NOMO-1 treated with DMSO at 0.1 percent for 48 hours (cell line): ENCODE data around the gene KMT2C.
"Not testable (repeated sequence)": the region's sequence is repeated elsewhere in the genome, so short reads cannot be mapped to it uniquely, and the experiment has no call there.

Experiments used
- DNase-seq: peaks from one replicate; lab custom pipeline; 2025; ENCODE audit not compliant: unreplicated experiment; lab: John Stamatoyannopoulos, UW

Gene KMT2C

DNA sequence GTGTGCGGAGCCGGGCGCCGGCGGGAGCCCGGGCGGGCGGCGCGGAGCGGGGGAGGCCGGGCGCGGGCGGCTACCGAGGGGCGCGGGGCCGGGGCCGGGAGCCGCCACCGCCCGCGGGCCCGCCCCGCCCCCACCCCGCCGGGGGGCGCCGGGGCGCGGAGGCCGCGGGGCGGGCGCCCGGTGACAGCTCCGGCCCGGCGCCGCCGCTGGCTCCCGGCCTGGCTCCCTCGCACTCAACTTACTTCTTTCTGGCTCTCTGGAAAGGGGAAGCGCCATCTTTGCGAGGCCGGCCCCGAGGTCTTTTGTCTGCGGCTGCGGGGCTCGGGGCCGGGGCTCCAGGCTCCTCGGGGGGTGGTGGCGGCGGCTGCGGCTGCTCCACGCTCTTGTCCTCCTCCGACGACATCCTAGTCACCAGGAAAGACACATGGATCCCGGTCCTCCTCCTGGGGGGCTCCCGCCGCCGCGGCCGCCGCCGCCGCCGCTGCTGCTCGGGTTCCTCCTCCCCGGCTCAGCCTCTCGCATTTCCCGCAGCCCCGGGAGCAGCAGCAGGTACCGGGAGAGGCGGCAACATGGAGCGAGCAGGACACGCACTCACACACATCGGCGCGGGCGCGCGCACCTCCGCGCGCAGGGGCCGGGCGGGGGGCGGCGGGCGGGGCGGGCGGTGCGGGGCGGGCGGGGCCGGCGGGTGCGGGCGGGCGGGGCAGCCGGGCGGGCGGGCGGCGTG, at the start of gene KMT2C:
Gene KMT2C (minus strand): TSS at position 620 of the 727 bp plus-strand sequence. CDS start 217 bp downstream, at position 403.
- no peak for DNase-seq

DNA sequence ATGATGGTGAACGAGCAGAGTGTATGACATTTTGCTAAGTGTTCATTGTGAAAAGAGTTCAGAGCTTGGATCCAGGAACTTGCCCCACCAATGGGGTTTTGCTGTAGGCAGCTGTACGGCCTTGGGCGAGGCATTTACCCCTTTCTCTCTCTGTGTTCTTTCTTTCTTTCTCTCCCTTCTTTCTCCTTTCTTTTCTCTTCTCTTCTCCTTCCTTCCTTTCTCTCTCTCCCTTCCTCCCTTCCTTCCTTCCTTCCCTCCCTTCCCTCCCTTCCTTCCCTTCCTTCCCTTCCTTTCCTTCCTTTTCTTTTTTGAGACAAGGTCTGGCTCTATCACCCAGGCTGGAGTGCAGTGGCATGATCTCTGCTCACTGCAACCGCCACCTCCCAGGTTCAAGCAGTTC, 45.3 kb upstream of the KMT2C start:
- no peak for DNase-seq

DNA sequence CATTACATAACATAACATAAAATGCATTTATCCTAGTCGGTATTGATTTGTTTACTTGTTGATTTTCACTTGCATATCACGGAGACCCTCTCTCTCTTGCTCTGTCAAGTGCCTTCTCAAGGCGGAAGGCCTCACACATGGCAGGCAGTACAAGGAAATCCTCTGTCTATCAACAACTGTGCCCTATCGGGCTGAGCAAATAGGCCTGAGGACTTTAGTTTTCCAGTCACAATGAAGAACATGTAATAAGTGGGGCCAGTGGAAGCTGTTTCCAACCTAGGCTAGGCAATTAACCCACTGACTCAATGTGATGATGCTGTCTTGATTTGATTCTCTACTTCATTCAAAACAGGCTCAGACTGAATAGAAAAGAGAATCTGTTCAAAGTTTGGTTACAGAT, 44.9 kb upstream of the KMT2C start:
- no peak for DNase-seq

DNA sequence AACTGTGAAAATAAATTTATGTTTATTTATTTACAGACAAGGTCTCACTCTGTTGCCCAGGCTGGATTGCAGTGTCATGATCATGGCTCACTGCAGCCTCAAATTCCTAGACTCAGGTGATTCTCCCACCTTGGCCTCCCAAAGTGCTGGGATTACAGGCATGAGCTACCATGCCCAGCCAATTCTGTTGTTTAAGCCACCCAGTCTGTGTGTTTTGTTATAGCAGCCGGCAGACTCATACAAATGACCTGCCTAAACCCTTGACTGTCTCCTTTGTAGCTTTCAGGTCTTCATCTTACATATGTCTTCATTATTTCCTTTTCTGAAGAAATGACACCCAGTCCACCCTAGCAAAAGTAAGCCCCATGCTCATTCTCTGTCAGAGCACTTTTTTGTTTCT, 43.8 kb upstream of the KMT2C start:
- DNase-seq: no peak

DNA sequence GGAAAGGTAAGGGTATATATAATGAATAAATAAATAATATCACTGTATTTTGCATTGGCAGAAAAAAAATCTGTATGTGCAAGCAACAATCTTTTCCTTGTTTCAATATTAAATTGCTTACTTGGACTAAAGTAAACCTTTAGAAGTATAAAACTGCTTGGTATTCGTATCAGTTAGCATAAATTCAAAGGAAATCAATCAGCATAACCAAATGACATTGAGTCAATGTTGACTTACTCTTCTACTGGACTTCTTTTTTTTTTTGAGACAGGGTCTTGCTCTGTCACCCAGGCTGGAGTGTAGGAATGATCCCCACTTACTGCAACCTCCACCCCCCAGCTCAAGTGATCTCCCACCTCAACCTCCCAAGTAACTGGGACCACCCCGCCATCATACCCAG, 42.3 kb upstream of the KMT2C start:
- no peak for DNase-seq

DNA sequence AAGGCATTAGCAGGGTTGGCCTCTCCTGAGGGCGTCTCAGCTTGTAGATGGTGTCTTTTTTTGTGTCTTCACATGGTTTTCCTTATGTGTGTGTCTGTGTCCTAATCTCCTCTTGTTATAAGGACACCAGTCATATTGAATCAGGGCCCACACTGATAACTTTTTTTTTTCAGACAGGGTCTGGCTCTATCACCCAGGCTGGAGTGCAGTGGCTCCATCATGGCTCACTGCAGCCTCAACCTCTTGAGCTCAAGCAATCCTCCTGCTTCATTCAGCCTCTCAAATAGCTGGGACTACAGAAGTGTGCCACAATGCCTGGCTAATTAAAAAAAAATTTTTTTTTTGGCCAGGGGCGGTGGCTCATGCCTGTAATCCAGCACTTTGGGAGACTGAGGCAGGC, 41.3 kb upstream of the KMT2C start:
- DNase-seq: no peak

DNA sequence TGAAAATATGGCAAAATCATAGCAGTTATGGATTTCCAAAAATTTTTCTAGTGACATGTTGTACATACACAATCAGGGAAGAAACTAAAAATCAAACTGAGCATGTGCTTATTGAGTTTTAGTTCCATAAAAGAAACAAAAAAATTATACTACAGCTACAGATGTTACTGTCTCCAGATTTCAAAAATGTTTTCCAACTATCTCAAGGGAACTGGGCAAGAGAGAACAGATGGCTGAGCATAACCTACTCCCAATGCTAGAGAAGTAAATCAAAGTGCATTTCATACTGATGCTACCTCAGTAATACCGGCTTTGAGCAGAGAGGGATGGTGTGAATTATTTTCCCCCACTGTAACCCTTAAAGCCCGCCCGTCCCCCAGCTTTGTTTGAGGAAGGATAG, 40.7 kb upstream of the KMT2C start:
- no peak for DNase-seq

DNA sequence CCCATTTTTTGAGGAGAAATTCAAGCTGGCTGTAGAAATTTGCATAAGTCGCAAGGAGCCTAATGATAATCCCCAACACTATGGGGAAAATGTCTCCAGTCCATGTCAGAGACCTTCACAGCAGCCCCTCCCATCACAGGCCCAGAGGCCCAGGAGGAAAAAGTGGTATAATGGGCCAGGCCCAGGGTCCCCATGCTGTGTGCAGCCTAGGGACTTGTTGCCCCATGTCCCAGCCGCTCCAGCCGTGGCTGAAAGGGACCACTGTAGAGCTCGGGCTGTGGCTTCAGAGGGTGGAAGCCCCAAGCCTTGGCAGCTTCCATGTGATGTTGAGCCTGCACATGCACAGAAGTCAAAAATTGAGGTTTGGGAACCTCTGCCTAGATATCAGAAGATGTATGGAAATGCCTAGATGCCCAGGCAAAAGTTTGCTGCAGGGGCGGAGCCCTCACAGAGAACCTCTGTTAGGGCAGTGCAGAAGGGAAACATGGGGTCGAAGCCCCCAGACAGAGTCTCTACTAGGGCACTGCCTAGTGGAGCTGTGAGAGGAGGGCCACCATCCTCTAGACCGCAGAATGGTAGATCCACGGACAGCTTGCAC, 35.3 kb upstream of the KMT2C start:
- not testable (repeated sequence) for DNase-seq

DNA sequence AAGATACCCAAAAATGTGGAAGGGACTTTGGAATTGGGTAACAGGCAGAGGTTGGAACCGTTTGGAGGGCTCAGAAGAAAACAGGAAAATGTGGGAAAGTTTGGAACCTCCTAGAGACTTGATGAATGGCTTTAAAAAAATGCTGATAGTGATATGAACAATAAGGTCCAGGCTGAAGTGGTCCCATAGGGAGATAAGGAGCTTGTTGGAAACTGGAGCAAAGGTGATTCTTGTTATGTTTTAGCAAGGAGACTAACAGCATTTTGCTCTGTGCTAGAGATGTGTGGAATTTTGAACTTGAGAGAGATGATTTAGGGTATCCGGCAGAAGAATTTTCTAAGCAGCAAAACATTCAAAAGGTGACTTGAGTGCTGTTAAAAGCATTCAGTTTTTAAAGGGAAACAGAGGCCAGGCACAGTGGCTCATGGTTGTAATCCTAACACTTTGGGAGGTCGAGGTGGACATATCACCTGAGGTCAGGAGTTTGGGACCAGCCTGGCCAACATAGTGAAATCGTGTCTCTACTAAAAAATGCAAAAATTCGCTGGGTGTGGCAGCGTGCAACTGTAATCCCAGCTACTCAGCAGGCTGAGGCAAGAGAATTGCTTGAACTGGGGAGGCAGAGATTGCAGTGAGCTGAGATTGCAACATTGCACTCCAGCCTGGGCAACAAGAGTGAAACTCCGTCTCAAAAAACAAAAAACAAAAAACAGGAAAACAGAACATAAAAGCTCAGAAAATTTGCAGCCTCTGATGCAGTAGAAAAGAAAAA, 34.6 kb upstream of the KMT2C start:
- DNase-seq: not testable (repeated sequence)

DNA sequence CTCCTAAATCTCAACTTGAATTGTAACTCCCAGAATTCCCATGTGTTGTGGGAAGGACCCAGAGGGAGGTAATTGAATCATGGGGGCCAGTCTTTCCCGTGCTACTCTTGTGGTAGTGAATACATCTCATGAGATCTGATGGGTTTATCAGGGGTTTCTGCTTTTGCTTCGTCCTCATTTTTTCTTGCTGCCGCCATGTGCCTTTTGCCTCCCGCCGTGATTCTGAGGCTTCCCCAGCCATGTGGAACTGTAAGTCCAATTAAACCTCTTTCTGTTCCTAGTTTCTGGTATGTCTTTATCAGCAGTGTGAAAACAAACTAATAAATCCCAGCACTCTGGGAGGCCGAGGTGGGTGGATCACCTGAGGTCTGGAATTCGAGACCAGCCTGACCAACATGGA, 33.8 kb upstream of the KMT2C start:
- DNase-seq: not testable (repeated sequence)

DNA sequence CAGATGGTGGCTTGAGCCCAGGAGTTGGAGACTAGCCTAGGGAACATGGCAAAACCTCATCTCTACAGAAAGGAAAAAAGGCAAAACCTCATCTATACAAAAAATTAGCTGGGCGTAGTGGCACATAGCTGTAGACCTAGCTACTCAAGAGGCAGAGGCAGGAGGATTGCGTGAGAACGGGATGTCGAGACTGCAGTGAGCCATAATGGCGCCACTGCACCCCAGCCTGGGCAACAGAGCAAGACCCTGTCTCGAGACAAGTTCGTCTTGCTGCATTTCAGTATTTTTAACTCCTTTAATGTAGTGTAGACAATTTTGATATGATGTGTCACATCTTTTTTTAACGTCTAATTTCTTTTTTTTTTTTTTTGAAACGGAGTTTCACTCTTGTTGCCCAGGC, 31.4 kb upstream of the KMT2C start:
- no peak for DNase-seq

DNA sequence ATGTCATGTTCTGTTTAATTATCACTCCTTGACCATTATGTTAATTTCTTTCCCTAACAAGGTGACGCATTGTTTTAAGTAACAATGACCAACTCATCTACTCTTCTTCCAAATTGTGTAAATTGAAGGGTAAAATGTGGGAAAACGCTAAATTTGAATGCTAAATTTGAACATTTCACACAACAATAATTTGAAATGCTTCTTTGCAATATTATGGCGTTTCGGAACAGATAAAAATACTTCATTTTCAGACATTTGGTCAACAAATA, 29.2 kb upstream of the KMT2C start:
- no peak for DNase-seq

DNA sequence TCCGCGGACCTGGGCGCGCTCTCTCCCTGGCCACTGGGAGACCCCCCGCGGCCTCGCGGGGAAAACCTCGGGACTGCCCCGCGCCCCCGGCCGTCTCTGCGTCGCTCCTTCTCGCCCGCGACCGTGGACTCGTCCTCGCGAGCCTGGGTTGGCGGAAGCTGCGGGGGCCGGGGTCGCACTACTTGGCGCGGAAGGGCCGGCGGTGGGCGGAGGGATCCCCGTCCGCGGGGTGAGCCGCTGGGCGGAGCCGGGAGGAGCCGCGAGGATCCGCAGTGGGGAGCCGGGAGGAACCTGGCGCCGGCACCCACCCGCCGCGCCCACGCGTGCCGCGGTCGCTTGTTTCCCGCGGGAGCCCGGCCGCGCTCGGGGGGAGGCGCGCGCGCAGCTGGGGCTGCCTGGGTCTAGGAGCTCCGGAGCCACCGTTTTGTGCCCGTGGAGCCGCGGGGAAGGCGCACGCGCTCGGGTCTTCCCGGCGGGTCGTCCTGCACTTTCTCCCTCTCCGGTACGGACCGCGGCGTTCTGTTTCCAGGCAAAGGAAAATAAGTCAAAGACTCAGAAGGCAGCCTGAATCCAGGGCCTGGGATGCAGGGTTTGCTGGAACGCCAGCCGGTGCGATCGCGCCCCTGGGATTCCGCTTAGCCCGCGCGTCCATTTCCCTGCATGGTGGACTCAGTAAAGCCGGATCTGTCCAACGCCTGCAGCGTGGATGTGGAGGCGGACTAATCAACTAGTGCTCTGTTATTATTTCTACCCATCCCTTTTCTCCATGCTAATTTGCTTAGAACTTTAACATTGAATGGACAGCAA, 28.7 kb upstream of the KMT2C start:
- DNase-seq: no peak

DNA sequence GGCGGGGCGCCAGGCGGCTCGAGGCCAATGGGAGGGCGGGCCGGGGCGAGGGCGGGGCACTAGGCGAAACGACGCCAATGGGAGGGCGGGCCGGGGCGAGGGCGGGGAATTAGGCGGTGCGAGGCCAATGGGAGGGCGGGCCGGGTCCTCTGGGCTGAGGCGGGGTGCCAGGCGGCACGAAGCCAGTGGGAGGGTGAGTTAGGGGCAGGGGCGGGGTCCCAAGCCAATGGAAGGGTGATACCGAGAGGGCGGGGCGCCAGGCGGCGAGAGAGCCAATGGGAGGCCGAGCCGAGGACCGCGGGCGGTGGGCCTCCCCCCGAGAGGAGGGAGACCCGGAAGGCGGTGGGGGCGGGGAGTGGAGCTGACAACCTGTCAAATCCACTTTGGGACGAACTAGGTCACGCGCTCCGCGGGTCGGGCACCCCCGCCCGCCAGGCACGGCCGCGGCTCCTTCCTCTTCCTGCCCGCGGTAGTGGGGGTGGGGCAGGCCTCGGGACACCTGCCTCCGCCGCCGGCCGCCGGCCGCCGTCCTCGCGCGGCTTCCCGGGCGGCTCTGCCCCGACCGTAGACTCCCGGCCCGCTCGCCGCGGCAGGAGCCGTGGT, 28.0 kb upstream of the KMT2C start:
- peak; percentile 90 for DNase-seq

DNA sequence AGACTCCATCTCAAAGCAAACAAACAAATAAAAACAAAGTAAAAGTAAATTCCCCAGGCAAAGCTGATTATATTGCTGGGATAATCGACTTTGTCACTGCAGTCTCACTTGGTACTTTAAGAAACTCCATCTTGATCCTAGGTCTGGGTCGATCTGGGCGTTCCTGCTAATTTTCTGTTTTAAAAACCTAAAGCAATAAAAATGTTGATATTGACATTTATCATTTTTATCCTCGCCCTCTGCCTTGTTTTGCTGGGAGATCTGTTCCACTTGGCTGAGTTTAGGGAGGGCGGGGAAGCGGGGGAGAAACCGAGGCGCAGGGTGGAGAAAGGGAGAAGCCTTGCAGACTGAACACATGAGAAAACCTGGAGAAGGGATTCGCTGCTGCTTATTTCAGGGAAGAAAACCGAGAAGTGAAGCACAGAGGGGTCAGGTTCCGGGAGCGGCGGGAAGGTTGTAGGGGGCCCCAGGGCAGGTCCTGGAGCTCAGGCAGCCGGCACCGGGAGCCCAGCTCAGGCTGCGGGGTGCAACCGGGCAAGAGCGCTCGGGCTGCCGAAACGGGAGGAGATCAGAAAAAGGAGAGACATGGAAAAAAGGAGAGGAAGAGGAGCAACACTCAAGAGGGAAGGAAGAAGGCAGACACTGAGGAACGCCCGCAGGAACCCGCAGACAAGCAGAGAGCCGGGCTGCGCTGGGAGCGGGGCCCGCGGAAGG, 27.3 kb upstream of the KMT2C start:
- no peak for DNase-seq

DNA sequence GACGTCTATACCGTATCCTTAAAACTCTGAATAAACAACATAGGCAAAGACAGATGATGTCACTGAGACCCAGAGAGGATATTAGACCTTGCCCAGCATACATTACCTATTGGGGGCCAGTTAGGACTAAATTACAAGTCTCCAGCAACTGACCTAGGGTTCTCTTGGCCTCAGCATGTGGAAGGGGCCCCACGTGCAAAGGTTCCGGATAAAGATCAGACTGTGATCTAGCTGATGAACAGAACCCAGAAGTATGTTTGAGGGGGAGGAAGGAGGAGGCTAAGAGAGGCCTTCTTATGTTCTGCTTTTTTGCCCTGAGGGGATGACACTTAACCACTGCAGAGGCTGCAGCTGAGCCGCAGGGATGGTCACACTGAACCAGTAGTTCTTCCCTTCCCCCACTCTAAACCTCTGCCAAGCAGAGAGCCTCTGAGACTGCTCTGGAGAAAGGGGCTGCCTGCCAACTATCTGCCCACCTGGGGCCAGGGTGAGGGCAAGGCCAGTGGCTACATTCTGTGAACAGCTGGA, 24.0 kb upstream of the KMT2C start:
- peak; percentile 78 for DNase-seq

DNA sequence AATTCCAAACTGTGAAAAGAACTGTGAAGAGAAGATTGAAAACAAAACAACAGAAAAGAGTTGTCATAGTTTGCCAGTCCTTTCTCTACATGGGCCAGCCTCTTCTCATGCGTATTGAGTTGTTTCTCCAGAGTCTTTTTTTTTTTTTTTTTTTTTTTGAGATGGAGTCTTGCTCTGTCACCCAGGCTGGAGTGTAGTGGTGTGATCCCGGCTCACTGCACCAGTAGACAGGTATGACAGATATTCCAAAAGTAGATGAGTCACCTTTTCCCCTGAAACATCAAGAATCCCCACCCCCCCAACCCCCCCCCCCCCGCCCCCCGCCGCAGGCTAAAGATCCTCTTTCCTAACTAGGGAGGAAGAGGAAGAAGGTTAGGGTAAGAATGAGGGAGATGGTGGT, 15.6 kb upstream of the KMT2C start:
- DNase-seq: no peak

DNA sequence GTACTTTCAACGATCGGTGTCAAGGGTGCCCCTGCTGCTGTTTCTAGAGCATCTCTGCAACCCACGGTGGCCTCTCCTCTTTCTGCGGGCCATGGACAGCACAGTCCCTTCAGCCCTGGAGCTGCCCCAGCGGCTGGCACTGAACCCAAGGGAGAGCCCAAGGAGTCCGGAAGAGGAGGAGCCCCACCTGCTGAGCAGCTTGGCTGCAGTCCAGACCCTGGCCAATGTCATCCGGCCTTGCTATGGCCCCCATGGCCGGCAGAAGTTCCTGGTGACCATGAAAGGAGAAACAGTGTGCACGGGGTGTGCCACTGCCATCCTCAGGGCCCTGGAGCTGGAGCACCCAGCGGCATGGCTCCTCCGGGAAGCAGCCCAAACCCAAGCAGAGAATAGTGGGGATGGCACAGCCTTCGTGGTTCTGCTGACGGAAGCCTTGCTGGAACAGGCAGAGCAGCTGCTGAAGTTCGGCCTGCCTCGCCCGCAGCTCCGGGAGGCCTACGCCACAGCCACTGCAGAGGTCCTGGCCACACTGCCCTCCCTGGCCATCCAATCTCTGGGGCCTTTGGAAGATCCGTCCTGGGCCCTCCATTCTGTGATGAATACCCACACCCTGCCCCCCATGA, 9.7 kb upstream of the KMT2C start:
- not testable (repeated sequence) for DNase-seq

DNA sequence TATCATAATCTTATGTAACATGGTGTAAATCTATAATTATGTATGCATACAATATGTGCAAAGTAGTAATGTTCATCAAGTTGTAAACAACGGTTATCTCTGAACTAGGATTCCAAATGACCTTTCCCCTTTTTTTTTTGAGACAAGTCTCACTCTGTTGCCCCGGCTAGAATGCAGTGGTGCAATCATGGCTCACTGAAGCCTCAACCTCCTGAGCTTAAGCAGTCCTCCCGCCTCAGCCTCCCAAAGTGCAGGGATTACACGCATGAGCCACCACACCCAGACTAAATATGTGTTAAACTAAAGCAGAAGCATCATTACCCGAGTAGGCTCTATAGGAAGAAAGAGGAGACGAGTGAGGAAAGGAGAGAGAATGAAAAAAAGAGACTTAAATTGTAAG, 7.8 kb upstream of the KMT2C start:
- DNase-seq: no peak

DNA sequence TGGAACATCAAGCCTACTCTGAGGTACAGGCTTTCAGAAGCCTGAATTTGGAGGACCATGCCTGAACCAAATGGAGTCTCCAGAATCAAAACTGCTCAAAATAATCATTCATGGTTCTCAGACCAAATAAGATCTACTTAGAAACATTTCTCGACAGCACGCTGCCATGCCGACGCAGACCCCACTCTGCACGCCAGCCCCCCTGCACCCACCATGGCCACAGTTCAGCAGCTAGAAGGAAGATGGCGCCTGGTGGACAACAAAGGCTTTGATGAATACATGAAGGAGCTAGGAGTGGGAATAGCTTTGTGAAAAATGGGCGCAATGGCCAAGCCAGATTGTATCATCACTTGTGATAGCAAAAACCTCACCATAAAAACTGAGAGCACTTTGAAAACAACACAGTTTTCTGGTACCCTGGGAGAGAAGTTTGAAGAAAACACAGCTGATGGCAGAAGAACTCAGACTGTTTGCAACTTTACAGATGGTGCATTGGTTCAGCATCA, 6.6 kb upstream of the KMT2C start:
- DNase-seq: no peak
